Mucosa of stomach (tissue), 1 donor: ENCODE results near the gene PRSS21.
A peak's percentile ranks its signal among the peaks of the same experiment; 100 is the strongest.

Source experiments
- H3K27me3 ChIP-seq: one replicate; pipeline ENCODE4 v1.7.0; 2013; ENCODE audit warnings: mild to moderate bottlenecking, low read length; ENCODE audit not compliant: control insufficient read depth, insufficient read depth
- H3K36me3 ChIP-seq: one replicate; pipeline ENCODE4 v1.7.0; 2013; ENCODE audit warnings: low read length; ENCODE audit not compliant: control insufficient read depth, insufficient read depth
- H3K4me1 ChIP-seq: one replicate; pipeline ENCODE4 v1.7.0; 2013; ENCODE audit warnings: mild to moderate bottlenecking, low read length; ENCODE audit not compliant: control insufficient read depth, insufficient read depth
- H3K4me3 ChIP-seq: one replicate; pipeline ENCODE4 v1.7.0; 2013; ENCODE audit warnings: low read length
- H3K9ac ChIP-seq: one replicate; pipeline ENCODE4 v1.7.0; 2013; ENCODE audit warnings: mild to moderate bottlenecking, low read length, moderate library complexity
- H3K9me3 ChIP-seq: one replicate; pipeline ENCODE4 v1.7.0; 2013; ENCODE audit warnings: mild to moderate bottlenecking, low read length, moderate library complexity; ENCODE audit not compliant: control insufficient read depth
- donor health status: Pancreatic carcinoma.

The PRSS21 gene

GRCh38 chr16:2858245-2859025 is 41.4 kb downstream of the PRSS21 start:
- Histone ChIP-seq H3K4me1 (peaks cover 30% of the 10 kb centered on the region), H3K9ac (peak overlapping the region; percentile 72), H3K9me3 (peaks cover 5% of the 10 kb centered on the region), H3K27me3 (peaks cover 11% of the 10 kb centered on the region), H3K36me3 (no peaks in the 10 kb centered on the region), H3K4me3 (peak overlapping the region; percentile 46)

GRCh38 chr16:2859686-2860265 is 42.7 kb downstream of the PRSS21 start:
- peaks cover 30% of the 10 kb centered on the region for H3K4me1 ChIP-seq
- H3K36me3 ChIP-seq: no peaks in the 10 kb centered on the region
- peaks cover under 1% of the 10 kb centered on the region for H3K9me3 ChIP-seq
- peaks cover 11% of the 10 kb centered on the region for H3K27me3 ChIP-seq
- no peak overlapping the region for H3K9ac ChIP-seq
- no peak overlapping the region for H3K4me3 ChIP-seq

- H3K9ac ChIP-seq: no peak overlapping the region
- peaks cover 11% of the 10 kb centered on the region for H3K27me3 ChIP-seq
- H3K9me3 ChIP-seq: no peaks in the 10 kb centered on the region
- no peaks in the 10 kb centered on the region for H3K36me3 ChIP-seq
- H3K4me3 ChIP-seq: no peak overlapping the region
- peaks cover 22% of the 10 kb centered on the region for H3K4me1 ChIP-seq
These were observed 44.0 kb downstream of the PRSS21 start for GRCh38 chr16:2860826-2861567.

- Histone ChIP-seq H3K4me3 (no peak overlapping the region), H3K4me1 (peaks cover 5% of the 10 kb centered on the region), H3K36me3 (no peaks in the 10 kb centered on the region), H3K9me3 (no peaks in the 10 kb centered on the region), H3K9ac (no peak overlapping the region), H3K27me3 (no peaks in the 10 kb centered on the region)
These were observed 48.6 kb downstream of the PRSS21 start for GRCh38 chr16:2865651-2866050.

- Histone ChIP-seq H3K4me1 (peaks cover 5% of the 10 kb centered on the region), H3K9ac (no peak overlapping the region), H3K27me3 (no peaks in the 10 kb centered on the region), H3K36me3 (no peaks in the 10 kb centered on the region), H3K9me3 (no peaks in the 10 kb centered on the region), H3K4me3 (no peak overlapping the region)
These were observed 49.4 kb downstream of the PRSS21 start for GRCh38 chr16:2866431-2866830.

GRCh38 chr16:2867661-2867986 is 50.6 kb downstream of the PRSS21 start:
- Histone ChIP-seq H3K27me3 (no peaks in the 10 kb centered on the region), H3K4me3 (peak overlapping the region; percentile 54), H3K9me3 (no peaks in the 10 kb centered on the region), H3K4me1 (peaks cover 5% of the 10 kb centered on the region), H3K9ac (peak overlapping the region; percentile 83), H3K36me3 (no peaks in the 10 kb centered on the region)

- Histone ChIP-seq H3K36me3 (no peaks in the 10 kb centered on the region), H3K4me3 (peak overlapping the region; percentile 54), H3K4me1 (peaks cover 5% of the 10 kb centered on the region), H3K9ac (peak overlapping the region; percentile 83), H3K9me3 (no peaks in the 10 kb centered on the region), H3K27me3 (no peaks in the 10 kb centered on the region)
These were observed 51.2 kb downstream of the PRSS21 start for GRCh38 chr16:2867987-2868789.
